CD1c-positive myeloid dendritic cell (primary cell): ENCODE results near the gene AKIRIN1.
A peak's percentile ranks its signal among the peaks of the same experiment; 100 is the strongest.
"Not testable (repeated sequence)": the region's sequence is repeated elsewhere in the genome, so short reads cannot be mapped to it uniquely, and the experiment has no call there.

Source experiments
- DNase-seq: peaks from one replicate; pipeline ENCODE4 v3.0.0-alpha.2; 2016; ENCODE audit errors: extremely low spot score

AKIRIN1 gene

GRCh38 chr1:38990738-38991637 lies at the start of gene AKIRIN1:
AKIRIN1 (plus strand) TSS chr1:38991276; CDS start chr1:38991381, 105 bp downstream.
- DNase-seq: peak; percentile 98

GRCh38 chr1:38941527-38942019 lies 49.5 kb upstream of the AKIRIN1 start, which contains the start of gene RHBDL2:
RHBDL2 (minus strand) TSS chr1:38941830; CDS start chr1:38919212, 22,618 bp downstream.
- DNase-seq: no peak

GRCh38 chr1:38942664-38943428 lies 48.2 kb upstream of the AKIRIN1 start:
- no peak for DNase-seq

GRCh38 chr1:38944547-38944946 lies 46.5 kb upstream of the AKIRIN1 start:
- DNase-seq: no peak

- DNase-seq: no peak
These were observed 40.5 kb upstream of the AKIRIN1 start for GRCh38 chr1:38950553-38950952.

DNA sequence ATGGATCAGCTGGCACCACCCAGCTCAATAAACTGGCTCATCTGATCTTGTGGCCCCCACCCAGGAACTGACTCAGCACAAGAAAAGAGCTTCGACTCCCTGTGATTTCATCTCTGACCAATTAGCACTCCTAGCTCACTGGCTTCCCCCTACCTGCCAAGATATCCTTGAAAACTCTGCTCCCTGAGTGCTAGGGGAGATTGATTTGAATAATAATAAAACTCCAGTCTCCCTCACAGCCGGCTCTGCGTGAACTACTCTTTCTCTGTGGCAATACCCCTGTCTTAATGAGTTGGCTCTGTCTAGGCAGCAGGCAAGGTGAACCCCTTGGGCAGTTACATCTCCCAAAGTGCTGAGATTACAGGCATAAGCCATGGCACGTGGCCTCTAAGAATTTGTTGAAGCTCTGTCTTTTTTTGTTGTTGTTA lies 37.6 kb upstream of the AKIRIN1 start:
- no peak for DNase-seq

DNA sequence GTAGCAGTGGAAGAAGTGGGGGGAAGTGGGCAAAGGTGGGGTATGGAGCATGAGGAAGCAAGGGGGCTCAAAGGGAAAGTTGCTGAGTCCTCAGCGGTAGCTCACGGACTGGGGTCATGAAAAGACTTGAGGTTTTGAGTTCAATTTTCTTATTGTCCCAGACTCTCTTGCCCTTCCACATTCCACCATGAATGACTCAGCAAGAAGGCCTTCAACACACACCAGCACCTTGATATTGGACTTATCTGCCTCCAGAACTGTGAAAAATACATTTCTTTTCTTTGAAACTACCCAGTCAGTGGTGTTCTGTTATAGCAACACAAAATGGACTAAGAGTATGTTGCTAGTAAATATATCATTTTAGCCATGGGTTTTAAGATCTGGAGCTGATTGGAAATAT lies 32.1 kb upstream of the AKIRIN1 start:
- no peak for DNase-seq

GRCh38 chr1:38962113-38962512 lies 29.0 kb upstream of the AKIRIN1 start:
- no peak for DNase-seq

DNA sequence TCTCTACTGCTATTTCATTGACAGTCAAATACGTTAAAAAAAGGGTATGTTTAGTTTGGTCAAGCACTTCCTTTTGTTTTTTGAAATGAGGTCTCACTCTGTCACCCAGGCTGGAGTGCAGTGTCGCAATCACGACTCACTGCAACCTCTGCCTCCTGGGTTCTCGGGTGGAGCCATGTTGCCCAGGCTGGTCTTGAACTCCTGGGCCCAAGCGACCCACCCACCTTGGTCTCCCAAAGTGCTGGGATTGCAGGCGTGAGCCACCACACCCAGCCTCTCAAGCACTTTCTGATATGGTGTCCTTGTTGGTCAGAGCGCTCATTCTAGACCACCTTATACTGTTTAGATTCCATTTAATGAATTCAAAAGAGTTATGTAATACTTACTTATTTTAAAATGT lies 28.5 kb upstream of the AKIRIN1 start:
- no peak for DNase-seq

DNA sequence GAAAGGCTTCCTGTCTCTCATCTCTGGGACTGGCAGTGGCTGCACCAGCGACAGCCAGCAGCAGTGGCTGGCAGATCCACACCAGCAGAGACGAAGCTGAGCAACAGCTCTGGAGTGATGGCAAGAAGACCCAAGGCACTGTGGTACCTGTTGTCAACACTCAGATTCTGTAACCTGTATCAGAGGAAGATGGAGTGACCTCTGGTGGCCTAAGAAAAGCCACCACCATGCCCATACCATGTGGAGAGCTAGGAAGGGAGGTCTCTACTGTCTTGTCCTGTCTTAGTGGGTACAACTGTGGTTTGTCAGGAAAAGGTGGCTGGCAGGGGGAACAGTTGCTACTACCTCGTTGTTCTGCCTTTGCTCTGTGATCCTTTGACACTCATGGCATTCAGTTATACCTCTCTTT lies 26.9 kb upstream of the AKIRIN1 start:
- no peak for DNase-seq

DNA sequence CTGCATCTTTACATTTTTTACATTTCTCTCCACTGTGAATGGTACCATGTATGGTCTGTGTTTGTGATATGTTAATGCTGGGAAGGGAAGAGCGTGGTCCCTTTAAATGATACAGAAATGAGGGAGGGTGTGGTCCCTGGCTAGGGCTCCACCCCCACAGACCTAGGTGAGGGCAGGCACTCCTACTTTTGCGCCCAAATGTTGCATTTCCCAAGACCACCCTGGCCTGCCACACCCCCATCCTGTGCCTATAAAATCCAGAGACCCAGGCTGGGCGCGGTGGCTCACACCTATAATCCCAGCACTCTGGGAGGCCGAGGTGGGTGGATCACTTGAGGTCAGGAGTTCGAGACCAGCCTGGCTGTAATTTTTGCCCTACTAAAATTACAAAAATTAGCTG lies 17.9 kb upstream of the AKIRIN1 start:
- not testable (repeated sequence) for DNase-seq

DNA sequence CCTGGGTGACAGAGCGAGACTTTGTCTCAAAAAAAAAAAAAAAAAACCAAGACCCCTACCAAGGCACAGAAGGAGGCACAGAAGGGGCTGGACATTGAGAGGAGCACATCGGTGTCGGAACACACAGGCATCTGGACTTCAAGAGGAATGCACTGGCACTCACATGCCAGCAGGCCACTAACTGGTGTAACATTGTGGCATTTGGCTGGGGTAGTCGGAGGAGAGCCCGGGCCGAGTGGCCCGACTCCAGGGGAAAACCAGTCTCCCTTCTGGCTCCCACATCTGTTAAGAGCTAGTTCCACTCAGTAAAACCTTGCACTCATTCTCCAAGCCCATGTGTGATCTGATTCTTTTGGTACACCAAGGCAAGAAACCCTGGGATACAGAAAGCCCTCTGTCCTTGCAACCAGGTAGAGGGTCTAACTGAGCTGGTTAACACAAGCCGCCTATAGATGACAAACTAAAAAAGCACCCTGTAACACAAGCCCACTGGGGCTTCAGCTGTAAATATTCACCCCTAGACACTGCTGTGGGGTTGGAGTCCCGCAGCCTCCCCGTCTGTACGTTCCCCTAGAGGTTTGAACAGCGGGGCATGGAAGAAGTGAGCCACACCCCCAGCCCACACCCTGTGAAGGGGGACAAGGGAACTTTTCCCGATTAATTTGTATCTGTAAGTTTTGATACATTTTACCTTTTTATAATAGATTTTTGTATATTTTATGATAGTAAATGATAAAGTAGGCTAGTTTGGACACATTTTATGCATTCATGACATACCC lies 17.2 kb upstream of the AKIRIN1 start:
- DNase-seq: no peak

GRCh38 chr1:38977399-38978244 lies 13.5 kb upstream of the AKIRIN1 start:
- not testable (repeated sequence) for DNase-seq

DNA sequence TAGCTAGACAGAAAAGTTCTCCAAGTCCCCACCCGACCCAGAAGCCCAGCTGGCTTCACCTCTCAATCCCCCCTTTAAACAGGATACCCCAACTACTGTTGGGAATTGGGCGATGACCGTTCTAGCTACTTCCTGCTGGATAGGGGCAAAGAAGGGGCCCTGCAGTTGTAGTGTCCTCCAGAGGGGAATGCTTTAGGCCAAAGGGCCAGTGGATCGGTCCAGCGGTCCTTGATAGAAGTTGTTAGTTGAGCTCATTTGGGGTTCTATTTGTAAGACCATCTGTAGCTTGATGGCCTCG lies 12.9 kb upstream of the AKIRIN1 start:
- not testable (repeated sequence) for DNase-seq

DNA sequence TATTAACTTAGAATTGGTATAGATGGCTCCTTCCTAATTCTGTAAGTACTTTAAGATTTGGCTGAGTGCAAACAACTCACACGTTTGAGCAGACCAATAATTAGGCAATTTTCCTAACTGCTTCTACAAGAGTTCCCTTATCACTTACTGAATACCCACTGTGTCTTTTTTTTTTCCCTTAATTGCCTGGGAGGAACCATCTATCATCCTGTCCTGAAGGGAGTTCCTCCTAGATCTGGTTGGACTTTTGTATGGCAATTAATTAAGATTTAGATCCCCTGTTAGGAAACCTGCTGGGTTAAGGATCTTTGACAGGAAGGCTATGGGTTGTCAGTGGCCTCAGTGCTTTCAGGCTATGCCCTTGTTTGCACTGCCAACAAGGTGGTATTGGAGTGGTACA lies 11.7 kb upstream of the AKIRIN1 start:
- not testable (repeated sequence) for DNase-seq

DNA sequence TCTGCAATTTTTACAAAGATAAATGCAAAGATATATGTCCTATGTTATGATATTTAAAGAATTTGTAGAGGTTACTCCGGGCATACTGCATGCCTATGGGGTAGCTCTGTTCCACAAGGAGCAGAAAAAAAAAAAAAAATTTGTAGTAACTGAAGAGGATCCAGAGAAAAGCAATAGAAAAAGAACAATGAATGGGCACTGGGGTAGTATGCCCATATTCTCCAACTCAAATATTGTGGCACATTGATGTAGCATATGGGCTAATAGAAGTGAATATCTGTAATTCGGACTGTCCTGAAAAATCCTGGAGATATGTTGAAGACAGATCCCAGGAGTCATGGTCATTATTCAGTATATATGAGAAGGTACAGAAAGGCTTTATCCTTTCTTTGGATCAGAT lies 1.1 kb upstream of the AKIRIN1 start:
- DNase-seq: no peak

- DNase-seq: peak; percentile 24
These were observed 714 bp upstream of the AKIRIN1 start for GRCh38 chr1:38990386-38990737.

GRCh38 chr1:38991638-38992411 lies 749 bp downstream of the AKIRIN1 start:
- DNase-seq: peak; percentile 58

GRCh38 chr1:38992412-38993111 lies 1.5 kb downstream of the AKIRIN1 start:
- DNase-seq: peak; percentile 47

DNA sequence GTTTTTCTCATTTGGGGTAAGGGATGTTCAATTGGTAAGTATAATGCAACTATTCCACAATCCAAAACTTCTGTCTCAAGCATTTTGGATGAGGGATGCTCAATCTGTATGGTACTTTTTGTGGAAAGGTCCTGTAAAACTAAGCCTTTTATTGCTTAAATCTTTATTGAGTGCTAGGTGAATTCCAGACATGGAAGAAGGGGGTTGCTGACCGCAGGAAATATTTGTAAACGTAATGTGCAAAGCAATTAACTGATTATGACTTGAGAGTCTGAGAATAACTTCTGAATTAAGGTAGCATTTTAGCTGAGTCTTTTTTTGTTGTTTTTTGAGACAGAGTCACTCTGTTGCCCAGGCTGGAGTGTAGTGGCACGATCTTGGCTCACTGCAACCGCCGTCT lies 3.1 kb downstream of the AKIRIN1 start:
- DNase-seq: no peak
